ENCODE results near the gene IVD. TPM values are rescaled to one million over a fixed set of nuclear protein-coding genes. Genes with fewer than 3 reads are reported as not detected.

The IVD gene
- total RNA-seq, 1 donor from 2014 or later, result 115 TPM

DNA sequence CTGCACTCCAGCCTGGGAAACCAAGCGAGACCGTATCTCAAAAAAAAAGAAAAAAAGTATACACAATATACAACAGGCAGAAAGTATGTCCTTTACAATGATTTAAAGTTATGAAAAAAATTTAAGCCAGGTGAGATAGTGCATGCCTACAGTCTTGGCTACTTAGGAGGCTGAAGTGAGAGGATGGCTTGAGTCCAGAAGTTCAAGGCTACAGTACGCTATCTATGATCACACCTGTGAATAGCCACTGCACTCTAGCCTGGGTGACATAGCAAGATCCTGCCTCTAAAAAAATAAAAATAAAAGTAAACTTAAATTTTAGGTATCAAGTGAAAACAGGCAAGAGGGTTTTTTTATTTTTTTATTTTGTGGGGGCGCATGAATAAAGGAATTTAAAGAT is 26.2 kb upstream of the IVD start:
- Histone ChIP-seq H3K27ac (no peak overlapping the region), H3K9me3 (no peaks in the 10 kb centered on the region), H3K4me1 (peaks cover 28% of the 10 kb centered on the region), H3K4me3 (no peak overlapping the region), H3K27me3 (no peaks in the 10 kb centered on the region), H3K36me3 (no peaks in the 10 kb centered on the region)
- no peak for ATAC-seq
- DNase-seq, result no peak
- intact Hi-C loops (cut with DNase I), result no loop called here
- TF ChIP-seq CTCF (IDR thresholded peaks at IDR 0.05), result no peak

DNA sequence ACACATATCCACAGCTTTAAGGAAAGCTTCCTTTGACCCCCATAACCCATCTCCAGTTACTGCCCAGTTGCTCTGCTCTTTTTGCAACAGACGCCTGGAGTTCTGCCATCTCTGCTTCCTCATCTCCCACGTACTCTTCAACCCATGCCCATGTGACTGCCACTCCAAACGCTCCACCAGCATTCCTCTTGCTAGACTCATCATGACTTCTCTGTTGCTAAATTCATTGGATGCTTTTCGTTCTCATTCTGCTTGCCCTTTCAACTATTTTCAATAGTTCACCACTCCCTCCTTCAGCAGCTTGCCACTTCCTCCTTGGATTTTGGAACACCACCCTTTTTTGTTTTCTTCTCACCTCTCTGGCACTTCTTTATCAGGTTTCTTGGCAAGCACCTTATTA is 25.7 kb upstream of the IVD start:
- intact Hi-C loops (cut with DNase I), result no loop called here
- H3K27ac ChIP-seq, result peak overlapping the region; percentile 32
- ATAC-seq, result peak; percentile 88
- H3K9me3 ChIP-seq, result no peaks in the 10 kb centered on the region
- no peak for TF ChIP-seq CTCF (IDR thresholded peaks at IDR 0.05)
- no peaks in the 10 kb centered on the region for H3K27me3 ChIP-seq
- DNase-seq, result peak; percentile 85
- no peak overlapping the region for H3K4me3 ChIP-seq
- H3K4me1 ChIP-seq, result peaks cover 28% of the 10 kb centered on the region
- H3K36me3 ChIP-seq, result no peaks in the 10 kb centered on the region

DNA sequence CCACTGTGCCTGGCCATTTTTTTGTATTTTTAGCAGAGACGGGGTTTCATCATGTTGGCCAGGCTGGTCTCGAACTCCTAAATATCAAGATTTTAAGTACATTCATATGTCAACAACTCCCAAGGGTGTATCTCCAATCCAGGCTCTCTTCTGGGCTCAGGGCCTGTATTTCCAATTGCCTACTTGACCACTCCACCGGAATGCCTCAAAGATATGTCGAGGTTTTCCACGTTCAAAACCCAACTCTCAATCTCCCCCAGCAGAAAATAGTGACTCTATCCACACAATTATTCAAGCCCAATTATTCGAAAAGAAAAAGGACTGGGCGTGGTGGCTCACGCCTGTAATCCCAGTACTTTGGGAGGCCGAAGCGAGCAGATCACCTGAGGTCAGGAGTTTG is 25.0 kb upstream of the IVD start:
- no peak overlapping the region for H3K4me3 ChIP-seq
- ATAC-seq (no peak), DNase-seq (no peak)
- intact Hi-C loops (cut with DNase I), result no loop called here
- H3K27ac ChIP-seq, result peak overlapping the region; percentile 32
- no peak for TF ChIP-seq CTCF (IDR thresholded peaks at IDR 0.05)
- no peaks in the 10 kb centered on the region for H3K27me3 ChIP-seq
- peaks cover 28% of the 10 kb centered on the region for H3K4me1 ChIP-seq
- H3K36me3 ChIP-seq, result no peaks in the 10 kb centered on the region
- no peaks in the 10 kb centered on the region for H3K9me3 ChIP-seq

DNA sequence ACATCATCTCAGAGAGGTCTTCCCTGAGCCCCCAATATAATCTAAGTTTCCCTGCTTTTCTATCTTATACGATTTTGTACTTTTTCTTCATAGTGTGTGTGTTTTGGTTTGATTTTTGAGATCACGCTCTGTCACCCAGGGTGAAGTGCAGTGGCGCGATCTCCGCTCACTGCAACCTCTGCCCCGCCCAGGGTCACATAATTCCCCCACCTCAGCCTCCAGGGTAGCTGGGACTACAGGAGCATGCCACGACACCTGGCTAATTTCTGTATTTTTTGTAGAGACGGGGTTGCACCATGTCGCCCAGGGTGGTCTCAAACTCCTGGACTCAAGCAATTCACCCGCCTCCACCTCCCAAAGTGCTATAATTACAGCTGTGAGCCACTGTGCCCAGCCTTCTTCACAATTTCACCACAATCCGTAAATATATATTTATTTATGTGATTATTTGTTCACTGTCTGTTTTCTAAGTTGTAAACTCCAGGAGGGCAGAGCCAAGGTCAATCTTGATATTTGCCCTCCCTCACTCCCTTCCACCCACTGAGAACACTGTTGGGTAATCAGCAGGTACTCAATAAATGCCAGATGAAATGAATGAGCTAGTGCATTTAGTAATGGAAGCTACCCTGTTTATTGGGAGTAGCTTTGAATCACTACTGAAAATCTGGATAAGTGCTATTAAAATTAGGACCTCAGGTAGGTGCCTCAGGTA is 23.6 kb upstream of the IVD start:
- H3K27ac ChIP-seq, result no peak overlapping the region

DNA sequence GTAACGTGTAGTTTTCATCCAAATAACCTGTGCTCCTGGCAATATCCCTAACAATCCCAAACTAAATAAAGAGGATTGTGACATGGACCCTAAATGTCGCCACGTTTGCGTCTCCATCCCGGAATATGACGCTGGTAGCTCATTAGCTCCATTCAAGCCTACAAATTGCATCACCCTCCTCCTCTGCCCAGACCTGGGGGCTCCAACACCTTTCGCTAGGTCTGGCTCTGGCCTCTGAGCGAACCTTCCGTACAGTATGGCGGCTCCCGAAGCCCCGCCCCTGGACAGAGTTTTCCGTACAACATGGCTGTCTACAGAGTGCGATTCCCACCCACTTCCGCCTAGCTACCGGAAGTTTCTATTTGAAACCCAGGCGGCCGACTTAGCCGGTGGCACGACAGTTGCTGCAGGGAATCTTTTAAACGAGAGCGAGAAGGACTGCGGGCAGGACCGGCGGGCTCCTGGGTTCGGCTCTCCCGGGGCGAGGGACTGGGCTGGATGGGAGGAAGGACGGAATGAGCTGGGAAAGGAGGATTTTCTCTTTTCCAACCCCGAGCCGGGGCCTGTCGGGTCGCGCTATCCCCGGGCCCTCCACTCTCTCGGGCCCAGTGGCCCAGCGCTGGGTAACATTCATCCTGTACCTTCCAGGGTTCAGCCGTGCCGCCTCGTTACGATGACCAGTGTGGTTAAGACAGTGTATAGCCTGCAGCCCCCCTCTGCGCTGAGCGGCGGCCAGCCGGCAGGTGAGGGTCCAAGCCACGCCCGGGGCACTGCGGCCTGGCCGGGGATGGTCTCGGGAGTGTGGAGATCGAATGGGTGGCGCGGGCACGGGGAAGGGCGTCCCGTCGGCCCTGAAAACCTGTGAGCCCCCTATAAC is 22.8 kb upstream of the IVD start, which contains the start of gene KNSTRN:
KNSTRN (plus strand) TSS at position 142 of the 877 bp plus-strand sequence; CDS start at position 257, 115 bp downstream.
- H3K9me3 ChIP-seq, result no peaks in the 10 kb centered on the region
- TF ChIP-seq CTCF (IDR thresholded peaks at IDR 0.05), result no peak
- H3K36me3 ChIP-seq, result peaks cover 20% of the 10 kb centered on the region
- peaks cover 28% of the 10 kb centered on the region for H3K4me1 ChIP-seq
- H3K4me3 ChIP-seq, result peak within 1 kb of the TSS; percentile 94
- DNase-seq, result peak; percentile 94
- intact Hi-C loops (cut with DNase I), result no loop called here
- no peaks in the 10 kb centered on the region for H3K27me3 ChIP-seq
- ATAC-seq, result peak; percentile 96
- H3K27ac ChIP-seq, result peak within 1 kb of the TSS; percentile 76

More for the DNA sequence above, 23.6 kb upstream of the IVD start:
- DNase-seq, result no peak
- H3K4me3 ChIP-seq, result peak overlapping the region; percentile 94
- H3K27me3 ChIP-seq, result no peaks in the 10 kb centered on the region
- no peak for ATAC-seq
- intact Hi-C loops (cut with DNase I), result no loop called here
- TF ChIP-seq CTCF (IDR thresholded peaks at IDR 0.05), result no peak
- peaks cover 28% of the 10 kb centered on the region for H3K4me1 ChIP-seq
- peaks cover 11% of the 10 kb centered on the region for H3K36me3 ChIP-seq
- H3K9me3 ChIP-seq, result no peaks in the 10 kb centered on the region
